ENCODE results near the gene MCL1. TPM values are rescaled to one million over a fixed set of nuclear protein-coding genes. Genes with fewer than 3 reads are reported as not detected.

Gene MCL1
- total RNA-seq, 1 experiment from 2014 or later: 216 TPM

GRCh38 chr1:150555971-150556865 is 23.2 kb downstream of the MCL1 start:
- no peak for DNase-seq (ENCODE audit: low read depth)

GRCh38 chr1:150555198-150555970 is 24.0 kb downstream of the MCL1 start:
- DNase-seq (ENCODE audit: low read depth): no peak

DNA sequence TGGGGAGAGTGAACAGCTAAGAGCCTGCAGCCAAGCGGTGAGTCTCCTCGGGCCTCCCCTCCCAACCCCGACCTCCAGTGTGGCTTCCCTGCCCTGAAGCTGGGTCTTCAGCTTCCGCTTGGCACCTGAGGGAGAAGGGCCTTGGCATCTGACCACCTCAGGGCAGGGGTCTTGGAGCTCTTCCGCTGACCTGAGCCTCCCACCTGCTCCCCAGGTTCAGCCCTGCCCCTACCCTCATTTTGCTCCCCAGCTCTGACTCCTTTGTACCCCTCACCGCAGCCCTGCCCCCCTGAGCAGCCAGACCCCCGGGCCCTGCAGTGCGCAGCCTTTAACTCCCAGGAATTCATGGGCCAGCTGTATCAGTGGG is 25.3 kb downstream of the MCL1 start:
- no peak for DNase-seq (ENCODE audit: low read depth)

GRCh38 chr1:150553392-150554085 is 25.9 kb downstream of the MCL1 start:
- no peak for DNase-seq (ENCODE audit: low read depth)

GRCh38 chr1:150552911-150553289 is 26.5 kb downstream of the MCL1 start:
- DNase-seq (ENCODE audit: low read depth): no peak

DNA sequence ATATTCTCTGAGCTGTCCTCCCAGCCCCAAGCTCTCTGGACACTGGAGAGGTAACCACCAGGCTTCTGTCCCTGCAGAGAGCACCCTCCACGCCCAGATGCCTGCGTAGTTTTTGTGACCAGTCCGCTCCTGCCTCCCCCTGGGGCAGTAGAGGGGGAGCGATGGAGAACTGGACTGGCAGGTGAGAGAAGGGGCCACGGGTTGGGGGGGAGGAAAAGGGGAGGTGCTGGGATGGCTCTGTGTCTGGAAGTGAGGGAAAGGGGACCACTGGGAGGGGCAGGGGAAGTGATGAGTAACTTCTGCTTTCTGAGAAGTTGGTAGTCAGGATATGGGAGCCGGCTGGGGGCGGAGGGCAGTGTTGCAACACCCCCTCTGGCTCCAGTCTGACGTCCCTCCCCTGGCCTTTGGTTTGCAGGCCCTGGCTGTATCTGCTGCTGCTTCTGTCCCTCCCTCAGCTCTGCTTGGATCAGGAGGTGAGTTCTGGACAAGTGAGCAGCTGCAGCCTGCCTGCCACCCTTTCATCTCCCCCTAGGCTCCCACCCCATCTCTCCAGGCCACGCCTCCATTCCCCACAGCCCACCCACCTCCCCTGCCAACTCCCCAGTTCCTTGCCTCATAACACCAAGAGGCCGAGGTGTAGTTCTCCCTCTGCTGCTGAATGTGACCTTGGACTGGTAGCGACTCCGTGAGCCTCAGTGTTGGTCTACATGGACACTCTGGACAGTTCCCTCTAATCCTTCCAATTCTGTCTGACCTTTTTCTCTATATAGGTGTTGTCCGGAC is 27.1 kb downstream of the MCL1 start:
- DNase-seq (ENCODE audit: low read depth): peak; percentile 83

DNA sequence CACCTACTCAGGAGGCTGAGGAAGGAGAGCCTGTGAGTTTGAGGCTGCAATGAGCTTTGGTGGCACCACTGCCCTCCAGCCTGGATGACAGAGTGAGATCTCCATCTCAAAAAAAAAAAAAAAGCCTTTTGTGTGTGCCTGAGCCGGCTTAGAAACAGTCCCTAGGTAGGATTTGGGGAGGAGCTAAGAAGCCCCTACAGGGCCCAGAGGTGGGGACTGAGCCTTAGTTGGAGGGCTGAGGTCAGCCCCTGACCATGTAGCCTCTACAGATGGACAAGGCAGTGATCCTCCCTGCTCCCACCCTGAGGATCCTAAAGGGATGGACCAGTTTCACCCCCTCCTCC is 27.7 kb downstream of the MCL1 start:
- no peak for DNase-seq (ENCODE audit: low read depth)

DNA sequence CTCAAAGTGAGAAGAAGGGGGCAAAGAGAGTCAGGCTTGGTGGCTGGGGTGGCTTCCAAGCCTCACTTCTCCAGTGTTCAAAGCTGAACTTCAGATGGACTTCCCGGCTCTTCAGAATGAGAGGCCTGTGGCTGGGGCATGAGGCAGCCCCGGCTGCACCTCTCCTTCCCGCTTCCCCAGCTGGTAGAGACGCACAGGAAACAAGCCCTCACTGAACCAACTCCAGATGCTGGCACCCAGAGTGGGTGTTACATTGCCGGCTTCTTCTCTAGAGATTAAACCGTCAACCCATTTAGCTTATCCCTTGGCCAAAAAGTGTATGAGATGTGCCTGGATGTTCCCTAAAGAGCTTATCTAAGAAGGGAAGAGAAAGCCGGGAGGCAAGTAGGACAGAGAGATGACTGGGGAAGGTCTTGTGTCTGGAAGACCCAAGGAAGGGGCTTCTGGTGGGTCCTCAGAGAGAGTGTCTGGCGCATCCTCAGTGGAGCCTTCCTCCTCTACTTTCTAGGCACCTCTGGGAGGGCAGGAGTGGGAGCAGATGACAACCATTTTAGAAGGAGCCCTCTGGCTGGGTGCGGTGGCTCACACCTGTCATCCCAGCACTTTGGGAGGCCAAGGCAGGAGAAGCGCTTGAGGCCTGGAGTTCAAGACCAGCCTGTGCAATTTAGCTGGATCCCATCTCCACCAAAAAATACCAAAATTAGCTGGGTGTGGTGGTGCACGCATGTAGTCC is 28.2 kb downstream of the MCL1 start:
- no peak for DNase-seq (ENCODE audit: low read depth)

DNA sequence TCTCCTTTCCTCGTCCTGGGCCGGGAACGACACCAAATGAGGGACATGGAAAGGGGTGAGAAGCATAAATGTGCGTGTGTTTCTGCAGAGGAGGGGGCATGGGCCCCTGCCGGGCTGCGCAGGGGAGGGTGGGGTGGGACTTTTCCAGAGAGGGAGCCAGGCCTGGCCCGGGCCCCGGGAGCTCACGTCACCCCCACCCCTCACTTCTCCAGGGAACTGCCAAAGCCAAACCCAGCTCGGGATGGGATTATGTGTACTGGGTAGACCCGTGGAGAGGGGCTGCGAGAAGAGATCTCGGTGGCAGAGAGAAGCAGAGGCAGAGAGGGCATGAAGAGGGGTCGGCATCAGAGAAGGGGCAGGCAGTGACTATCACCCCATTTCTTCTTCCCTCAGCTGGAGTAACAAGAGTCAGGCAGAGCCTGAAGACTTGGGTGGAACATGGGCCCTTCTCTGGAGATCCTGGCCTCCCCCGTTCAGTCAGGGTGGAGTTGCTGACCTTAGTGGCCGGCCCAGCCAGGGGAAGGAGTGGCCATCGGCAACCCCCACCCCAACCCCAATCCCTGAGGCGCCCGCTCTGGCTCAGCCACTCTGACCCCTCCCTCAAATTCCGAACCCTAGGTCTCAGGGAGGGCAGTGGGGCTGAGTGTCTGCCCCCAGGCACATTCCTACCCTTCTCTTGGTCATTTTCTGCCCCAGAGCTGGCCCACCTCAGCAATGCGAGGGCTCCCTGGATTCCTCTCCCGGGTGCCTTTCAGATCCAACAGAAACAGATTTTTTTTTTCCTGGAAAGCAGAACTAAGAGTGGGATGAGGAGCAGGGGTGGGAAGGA is 29.0 kb downstream of the MCL1 start:
- peak; percentile 64 for DNase-seq (ENCODE audit: low read depth)

- no peak for DNase-seq (ENCODE audit: low read depth)
These were observed 29.8 kb downstream of the MCL1 start for GRCh38 chr1:150549496-150550221.

- DNase-seq (ENCODE audit: low read depth): peak; percentile 82
These were observed 30.5 kb downstream of the MCL1 start, which contains the start of gene ADAMTSL4 for GRCh38 chr1:150548632-150549495. TSS of gene ADAMTSL4 (plus strand) at chr1:150549408. CDS start at chr1:150552289, 2,881 bp downstream.

GRCh38 chr1:150548324-150548631 is 31.1 kb downstream of the MCL1 start:
- no peak for DNase-seq (ENCODE audit: low read depth)

- no peak for DNase-seq (ENCODE audit: low read depth)
These were observed 33.0 kb downstream of the MCL1 start for GRCh38 chr1:150546294-150546937.

DNA sequence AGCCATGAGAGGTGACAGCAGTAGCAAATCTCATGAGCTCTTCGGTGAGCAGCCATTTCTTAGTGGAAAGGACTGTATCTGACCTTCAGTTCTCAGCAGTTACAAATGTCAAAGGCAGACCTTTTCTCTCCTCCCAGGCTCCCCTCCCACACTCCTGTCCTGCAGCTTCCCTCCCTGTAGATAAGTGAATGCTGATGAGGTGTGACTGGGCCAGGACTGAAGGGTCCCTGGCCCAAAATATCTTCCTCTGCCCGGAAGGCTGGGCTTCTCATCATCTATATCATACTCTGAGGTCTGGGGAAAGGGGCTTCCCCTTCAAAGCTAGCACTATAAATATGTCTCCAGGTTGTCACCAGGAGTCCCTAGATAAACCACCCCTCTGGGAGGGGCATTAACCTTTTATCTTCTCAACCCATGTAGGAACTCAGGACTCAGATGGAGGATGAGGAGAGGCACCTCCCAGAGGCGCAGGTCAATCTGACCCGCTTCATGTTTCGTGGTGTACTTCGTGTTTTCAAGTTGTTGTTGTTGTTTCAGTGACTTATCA is 33.9 kb downstream of the MCL1 start:
- DNase-seq (ENCODE audit: low read depth): no peak

- DNase-seq (ENCODE audit: low read depth): no peak
These were observed 35.2 kb downstream of the MCL1 start for GRCh38 chr1:150544204-150544603.

DNA sequence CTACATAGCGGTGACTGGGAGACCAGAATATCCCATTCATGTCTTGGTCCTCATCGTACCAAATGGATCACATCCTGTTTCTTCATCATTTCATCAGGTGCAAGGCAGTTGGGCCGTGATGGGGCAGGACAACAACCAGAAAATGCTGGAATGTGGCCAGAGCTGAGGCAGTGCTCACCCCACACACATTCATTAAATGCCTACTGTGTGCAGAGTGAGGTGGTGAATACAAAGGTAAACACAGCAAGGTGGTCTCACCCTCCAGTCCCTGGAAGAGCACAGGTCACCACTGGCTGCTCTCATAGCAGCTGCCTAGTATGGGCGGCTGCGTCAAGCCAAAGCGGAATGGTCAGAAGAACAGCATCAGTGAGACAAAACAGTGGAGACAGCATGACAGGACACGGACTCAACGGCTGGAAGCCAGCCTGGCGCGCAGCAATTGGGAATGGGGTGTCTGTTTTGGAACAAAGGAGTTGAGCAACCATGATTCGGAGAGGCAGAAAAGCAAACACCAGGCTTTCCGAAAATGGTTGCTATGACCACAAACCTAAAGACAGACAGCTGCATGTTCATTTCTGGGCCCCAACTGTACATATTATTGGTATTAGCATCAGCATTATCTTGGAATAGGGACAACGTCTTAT is 35.8 kb downstream of the MCL1 start:
- DNase-seq (ENCODE audit: low read depth): no peak
